GM21447 (cell line): Measurements from ENCODE around the gene DSG2.

Source experiments
- ATAC-seq: cut with Tn5 transposase; IDR thresholded peaks from one replicate; pipeline ENCODE4 v1.9.1; 2021; ENCODE audit not compliant: unreplicated experiment

DSG2 gene

DNA sequence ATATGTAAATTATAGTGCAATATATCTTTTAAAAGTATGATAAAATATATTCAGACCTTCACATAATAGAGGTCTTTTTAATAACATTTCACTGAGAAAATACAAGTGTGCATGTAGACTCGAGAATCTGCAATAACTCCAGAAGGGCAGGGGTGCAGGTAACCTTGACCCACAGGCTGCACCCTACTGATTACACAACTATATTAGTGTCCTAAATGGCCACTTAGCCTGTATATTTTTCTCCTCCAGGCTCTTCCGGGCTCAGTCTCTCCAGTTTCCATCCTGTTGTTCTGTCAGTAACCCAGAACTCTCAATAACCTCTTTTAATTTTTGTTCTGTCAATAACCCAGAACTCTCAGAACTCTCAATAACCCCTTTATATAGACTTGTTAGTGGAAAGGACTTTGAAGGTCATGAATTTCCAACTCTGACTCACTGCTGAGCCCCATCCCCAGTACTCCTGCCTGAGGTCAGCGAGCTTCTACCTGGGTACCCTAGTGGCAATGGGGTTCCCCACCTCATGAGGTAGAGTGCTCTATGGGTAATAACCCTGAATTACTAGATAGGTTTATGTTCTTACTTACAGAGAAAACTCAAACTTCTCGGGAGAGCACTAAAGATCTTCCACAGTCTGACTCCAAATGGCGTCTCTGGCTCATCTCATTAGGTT, 85.3 kb downstream of the DSG2 start:
- no peak for ATAC-seq

DNA sequence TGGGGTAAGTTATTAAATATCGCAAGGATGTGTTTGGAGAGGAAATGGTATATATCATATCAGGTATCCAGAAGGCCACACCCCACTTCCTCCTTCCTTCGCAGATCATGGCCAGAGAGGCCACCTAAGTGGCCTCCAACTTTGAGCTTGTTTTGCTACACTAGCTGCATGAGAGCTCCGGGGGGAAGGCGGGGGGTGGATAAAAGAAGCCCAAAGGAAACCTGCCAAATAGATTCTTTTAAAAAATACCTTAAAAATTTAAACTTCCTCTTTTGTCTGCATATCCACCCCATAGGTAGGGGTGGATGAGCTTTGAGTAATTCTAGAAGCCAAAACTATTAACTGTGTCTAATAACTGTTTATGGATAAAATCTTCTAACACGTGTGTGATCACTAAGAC, 88.0 kb downstream of the DSG2 start:
- ATAC-seq, result no peak

DNA sequence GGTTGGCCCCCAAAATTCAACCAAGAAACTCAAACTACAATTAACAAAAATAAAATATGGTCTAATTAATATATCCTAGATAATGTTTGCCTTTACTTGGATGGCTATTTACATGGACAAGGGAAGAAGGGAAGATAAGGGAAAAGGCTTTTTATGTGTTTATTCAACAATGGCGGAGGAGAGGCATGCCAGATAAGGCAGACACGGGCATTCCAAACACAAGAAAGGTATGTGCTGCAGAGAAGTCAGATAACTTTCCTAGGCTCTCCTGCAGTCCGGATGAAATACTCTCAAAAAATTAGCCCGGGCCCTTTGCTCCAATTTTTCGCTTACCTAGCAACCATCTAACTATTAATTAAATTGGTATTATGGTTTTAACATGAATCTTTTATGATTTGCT, 88.6 kb downstream of the DSG2 start:
- no peak for ATAC-seq

DNA sequence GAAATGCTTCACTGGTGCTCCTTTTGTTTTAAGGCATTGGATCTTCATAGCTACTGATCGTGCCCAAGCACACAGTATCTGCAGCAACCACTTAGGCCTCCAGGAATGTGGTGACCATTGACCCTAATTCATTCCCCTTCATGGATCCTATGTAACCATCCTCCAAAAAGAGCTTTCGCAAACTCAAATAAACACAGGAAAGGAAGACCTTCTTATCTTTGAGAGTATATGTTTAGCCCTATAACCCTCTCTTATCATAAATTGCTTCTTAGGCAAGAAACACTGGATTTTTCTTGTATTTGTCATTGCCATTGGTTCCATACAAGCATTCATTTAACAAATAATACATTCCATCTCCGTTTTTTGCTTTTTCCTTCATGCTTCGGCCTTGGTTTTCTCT, 89.6 kb downstream of the DSG2 start:
- no peak for ATAC-seq

DNA sequence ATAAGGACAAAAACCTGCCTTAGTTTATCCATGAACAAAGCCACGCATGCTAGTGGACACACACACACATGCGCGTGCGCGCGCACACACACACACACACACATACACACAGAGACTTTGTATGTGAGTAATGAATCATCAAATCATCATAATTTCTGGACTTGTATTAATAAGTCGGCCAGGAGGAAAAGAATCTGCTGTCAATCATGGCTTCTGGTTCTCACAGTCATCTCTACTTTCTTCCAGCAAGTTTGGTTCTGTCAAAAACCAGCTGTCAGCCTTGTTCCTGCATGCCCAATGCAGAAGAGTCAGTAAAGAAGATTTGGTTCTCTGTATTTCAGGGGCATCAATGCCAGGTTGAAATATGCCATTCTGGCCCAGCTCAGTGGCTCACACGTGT, 92.6 kb downstream of the DSG2 start:
- ATAC-seq, result no peak

DNA sequence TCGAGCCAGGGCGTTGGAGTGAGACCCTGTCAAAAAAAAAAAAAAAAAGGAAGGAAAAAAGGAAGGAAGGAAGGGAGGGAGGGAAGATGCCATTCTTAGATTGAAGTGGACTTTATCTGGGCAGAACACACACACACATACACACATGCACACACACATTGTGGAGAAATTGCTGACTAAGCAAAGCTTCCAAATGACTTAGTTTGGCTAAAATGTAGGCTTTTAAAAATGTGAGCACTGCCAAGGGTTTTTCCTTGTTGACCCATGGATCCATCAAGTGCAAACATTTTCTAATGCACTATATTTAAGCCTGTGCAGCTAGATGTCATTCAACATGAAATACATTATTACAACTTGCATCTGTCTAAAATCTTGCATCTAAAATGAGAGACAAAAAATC, 93.1 kb downstream of the DSG2 start:
- no peak for ATAC-seq

DNA sequence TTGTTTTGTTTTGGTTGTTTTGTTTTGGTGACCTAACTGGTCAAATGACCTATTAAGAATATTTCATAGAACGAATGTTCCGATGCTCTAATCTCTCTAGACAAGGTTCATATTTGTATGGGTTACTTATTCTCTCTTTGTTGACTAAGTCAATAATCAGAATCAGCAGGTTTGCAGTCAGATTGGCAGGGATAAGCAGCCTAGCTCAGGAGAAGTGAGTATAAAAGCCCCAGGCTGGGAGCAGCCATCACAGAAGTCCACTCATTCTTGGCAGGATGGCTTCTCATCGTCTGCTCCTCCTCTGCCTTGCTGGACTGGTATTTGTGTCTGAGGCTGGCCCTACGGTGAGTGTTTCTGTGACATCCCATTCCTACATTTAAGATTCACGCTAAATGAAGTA, 93.7 kb downstream of the DSG2 start, which contains the start of gene TTR:
Gene TTR (plus strand): TSS at position 250 of the 400 bp plus-strand sequence. CDS start 26 bp downstream, at position 276.
- ATAC-seq, result no peak

DNA sequence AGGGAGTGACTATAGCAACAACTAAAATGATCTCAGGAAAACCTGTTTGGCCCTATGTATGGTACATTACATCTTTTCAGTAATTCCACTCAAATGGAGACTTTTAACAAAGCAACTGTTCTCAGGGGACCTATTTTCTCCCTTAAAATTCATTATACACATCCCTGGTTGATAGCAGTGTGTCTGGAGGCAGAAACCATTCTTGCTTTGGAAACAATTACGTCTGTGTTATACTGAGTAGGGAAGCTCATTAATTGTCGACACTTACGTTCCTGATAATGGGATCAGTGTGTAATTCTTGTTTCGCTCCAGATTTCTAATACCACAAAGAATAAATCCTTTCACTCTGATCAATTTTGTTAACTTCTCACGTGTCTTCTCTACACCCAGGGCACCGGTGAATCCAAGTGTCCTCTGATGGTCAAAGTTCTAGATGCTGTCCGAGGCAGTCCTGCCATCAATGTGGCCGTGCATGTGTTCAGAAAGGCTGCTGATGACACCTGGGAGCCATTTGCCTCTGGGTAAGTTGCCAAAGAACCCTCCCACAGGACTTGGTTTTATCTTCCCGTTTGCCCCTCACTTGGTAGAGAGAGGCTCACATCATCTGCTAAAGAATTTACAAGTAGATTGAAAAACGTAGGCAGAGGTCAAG, 94.7 kb downstream of the DSG2 start:
- ATAC-seq, result no peak

DNA sequence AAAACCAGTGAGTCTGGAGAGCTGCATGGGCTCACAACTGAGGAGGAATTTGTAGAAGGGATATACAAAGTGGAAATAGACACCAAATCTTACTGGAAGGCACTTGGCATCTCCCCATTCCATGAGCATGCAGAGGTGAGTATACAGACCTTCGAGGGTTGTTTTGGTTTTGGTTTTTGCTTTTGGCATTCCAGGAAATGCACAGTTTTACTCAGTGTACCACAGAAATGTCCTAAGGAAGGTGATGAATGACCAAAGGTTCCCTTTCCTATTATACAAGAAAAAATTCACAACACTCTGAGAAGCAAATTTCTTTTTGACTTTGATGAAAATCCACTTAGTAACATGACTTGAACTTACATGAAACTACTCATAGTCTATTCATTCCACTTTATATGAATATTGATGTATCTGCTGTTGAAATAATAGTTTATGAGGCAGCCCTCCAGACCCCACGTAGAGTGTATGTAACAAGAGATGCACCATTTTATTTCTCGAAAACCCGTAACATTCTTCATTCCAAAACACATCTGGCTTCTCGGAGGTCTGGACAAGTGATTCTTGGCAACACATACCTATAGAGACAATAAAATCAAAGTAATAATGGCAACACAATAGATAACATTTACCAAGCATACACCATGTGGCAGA, 97.3 kb downstream of the DSG2 start:
- no peak for ATAC-seq

DNA sequence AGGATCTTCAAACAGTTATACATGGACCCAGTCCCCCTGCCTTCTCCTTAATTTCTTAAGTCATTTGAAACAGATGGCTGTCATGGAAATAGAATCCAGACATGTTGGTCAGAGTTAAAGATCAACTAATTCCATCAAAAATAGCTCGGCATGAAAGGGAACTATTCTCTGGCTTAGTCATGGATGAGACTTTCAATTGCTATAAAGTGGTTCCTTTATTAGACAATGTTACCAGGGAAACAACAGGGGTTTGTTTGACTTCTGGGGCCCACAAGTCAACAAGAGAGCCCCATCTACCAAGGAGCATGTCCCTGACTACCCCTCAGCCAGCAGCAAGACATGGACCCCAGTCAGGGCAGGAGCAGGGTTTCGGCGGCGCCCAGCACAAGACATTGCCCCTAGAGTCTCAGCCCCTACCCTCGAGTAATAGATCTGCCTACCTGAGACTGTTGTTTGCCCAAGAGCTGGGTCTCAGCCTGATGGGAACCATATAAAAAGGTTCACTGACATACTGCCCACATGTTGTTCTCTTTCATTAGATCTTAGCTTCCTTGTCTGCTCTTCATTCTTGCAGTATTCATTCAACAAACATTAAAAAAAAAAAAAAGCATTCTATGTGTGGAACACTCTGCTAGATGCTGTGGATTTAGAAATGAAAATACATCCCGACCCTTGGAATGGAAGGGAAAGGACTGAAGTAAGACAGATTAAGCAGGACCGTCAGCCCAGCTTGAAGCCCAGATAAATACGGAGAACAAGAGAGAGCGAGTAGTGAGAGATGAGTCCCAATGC, 98.3 kb downstream of the DSG2 start:
- ATAC-seq, result no peak

DNA sequence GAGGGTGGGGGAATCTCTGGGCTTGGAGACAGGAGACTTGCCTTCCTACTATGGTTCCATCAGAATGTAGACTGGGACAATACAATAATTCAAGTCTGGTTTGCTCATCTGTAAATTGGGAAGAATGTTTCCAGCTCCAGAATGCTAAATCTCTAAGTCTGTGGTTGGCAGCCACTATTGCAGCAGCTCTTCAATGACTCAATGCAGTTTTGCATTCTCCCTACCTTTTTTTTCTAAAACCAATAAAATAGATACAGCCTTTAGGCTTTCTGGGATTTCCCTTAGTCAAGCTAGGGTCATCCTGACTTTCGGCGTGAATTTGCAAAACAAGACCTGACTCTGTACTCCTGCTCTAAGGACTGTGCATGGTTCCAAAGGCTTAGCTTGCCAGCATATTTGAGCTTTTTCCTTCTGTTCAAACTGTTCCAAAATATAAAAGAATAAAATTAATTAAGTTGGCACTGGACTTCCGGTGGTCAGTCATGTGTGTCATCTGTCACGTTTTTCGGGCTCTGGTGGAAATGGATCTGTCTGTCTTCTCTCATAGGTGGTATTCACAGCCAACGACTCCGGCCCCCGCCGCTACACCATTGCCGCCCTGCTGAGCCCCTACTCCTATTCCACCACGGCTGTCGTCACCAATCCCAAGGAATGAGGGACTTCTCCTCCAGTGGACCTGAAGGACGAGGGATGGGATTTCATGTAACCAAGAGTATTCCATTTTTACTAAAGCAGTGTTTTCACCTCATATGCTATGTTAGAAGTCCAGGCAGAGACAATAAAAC, 100.2 kb downstream of the DSG2 start:
- no peak for ATAC-seq
